ENCODE measurements around the gene MAD2L1BP. TPM values are rescaled to one million over a fixed set of nuclear protein-coding genes. Genes with fewer than 3 reads are reported as not detected.
A peak's percentile ranks its signal among the peaks of the same experiment; 100 is the strongest.

Gene MAD2L1BP
- total and polyA plus RNA-seq, 2 of the 13 experiments (the other 11 are each of a cell fraction or from before 2014, with no cell fraction given), result 54.2 to 55.5 TPM

- TF ChIP-seq KIAA2018 (CRISPR knock-in tag; IDR thresholded peaks at IDR 0.05; ENCODE audit: borderline replicate concordance) (no peak), AHR (CRISPR knock-in tag; IDR thresholded peaks at IDR 0.05) (0 out of 2 replicates have a peak, but pooled peaks have one; percentile 59), ZNF18 (CRISPR knock-in tag; IDR thresholded peaks at IDR 0.05; ENCODE audit: insufficient replicate concordance) (no peak), ZNF782 (CRISPR knock-in tag; IDR thresholded peaks at IDR 0.05; ENCODE audit: borderline replicate concordance) (peak; percentile 72; the same call in 1 of the 2 replicates), ZNF296 (CRISPR knock-in tag; conservative IDR thresholded peaks at IDR 0.05) (peak; percentile 66), FOSL1 (CRISPR knock-in tag; IDR thresholded peaks at IDR 0.05; ENCODE audit: borderline replicate concordance) (no peak; the same call in 1 of the 2 replicates), NKX3-1 (CRISPR knock-in tag; IDR thresholded peaks at IDR 0.05) (no peak; the same call in 1 of the 2 replicates), ZNF615 (CRISPR knock-in tag; IDR thresholded peaks at IDR 0.05; ENCODE audit: borderline replicate concordance) (peak; percentile 47; the same call in 1 of the 2 replicates), ZNF205 (CRISPR knock-in tag; IDR thresholded peaks at IDR 0.05) (no peak; the same call in none of the 2 replicates), ATF1 (CRISPR knock-in tag; IDR thresholded peaks at IDR 0.05) (no peak; the same call in 1 of the 2 replicates), FOXK2 (IDR thresholded peaks at IDR 0.05) (no peak)
- TF ChIP-seq, protein P1, sequence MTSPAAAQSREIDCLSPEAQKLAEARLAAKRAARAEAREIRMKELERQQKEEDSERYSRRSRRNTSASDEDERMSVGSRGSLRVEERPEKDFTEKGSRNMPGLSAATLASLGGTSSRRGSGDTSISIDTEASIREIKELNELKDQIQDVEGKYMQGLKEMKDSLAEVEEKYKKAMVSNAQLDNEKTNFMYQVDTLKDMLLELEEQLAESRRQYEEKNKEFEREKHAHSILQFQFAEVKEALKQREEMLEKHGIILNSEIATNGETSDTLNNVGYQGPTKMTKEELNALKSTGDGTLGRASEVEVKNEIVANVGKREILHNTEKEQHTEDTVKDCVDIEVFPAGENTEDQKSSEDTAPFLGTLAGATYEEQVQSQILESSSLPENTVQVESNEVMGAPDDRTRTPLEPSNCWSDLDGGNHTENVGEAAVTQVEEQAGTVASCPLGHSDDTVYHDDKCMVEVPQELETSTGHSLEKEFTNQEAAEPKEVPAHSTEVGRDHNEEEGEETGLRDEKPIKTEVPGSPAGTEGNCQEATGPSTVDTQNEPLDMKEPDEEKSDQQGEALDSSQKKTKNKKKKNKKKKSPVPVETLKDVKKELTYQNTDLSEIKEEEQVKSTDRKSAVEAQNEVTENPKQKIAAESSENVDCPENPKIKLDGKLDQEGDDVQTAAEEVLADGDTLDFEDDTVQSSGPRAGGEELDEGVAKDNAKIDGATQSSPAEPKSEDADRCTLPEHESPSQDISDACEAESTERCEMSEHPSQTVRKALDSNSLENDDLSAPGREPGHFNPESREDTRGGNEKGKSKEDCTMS (CRISPR knock-in tag; conservative IDR thresholded peaks at IDR 0.05), result no peak; the same call in 1 of the 2 replicates
- TF ChIP-seq, protein P2, sequence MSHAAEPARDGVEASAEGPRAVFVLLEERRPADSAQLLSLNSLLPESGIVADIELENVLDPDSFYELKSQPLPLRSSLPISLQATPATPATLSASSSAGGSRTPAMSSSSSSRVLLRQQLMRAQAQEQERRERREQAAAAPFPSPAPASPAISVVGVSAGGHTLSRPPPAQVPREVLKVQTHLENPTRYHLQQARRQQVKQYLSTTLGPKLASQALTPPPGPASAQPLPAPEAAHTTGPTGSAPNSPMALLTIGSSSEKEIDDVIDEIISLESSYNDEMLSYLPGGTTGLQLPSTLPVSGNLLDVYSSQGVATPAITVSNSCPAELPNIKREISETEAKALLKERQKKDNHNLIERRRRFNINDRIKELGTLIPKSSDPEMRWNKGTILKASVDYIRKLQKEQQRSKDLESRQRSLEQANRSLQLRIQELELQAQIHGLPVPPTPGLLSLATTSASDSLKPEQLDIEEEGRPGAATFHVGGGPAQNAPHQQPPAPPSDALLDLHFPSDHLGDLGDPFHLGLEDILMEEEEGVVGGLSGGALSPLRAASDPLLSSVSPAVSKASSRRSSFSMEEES (CRISPR knock-in tag; IDR thresholded peaks at IDR 0.05), result peak; percentile 71
Observed at GRCh38 chr6:43635387-43636307, at the start of gene MAD2L1BP (continued).
